Caki2 (cell line): ENCODE measurements around the gene ADORA1. TPM values are rescaled to one million over a fixed set of nuclear protein-coding genes. Genes with fewer than 3 reads are reported as not detected.

Experiments used
- DNase-seq: peaks from one replicate; pipeline ENCODE4 v3.0.0-alpha.2; 2015; ENCODE audit warnings: low read depth
- in situ Hi-C: cut with HindIII; loops from 2 replicates; pipeline ENCODE4 v1.10.0; 2016; ENCODE audit warnings: low sequenced_read_pairs, low pct_unique_long_range_greater_than_20kb, mixed read lengths
- total RNA-seq: library from RNA; depleted of rRNA; stranded (reverse); fragments of >200 nt; shearing (Covaris generic); gene quantifications from 2 replicates; pipeline ENCODE4 v1.2.3, GENCODE V29; 2014; ENCODE audit warnings: low replicate concordance

The ADORA1 gene
- total RNA-seq, 1 experiment from 2014 or later: 100 TPM

DNA sequence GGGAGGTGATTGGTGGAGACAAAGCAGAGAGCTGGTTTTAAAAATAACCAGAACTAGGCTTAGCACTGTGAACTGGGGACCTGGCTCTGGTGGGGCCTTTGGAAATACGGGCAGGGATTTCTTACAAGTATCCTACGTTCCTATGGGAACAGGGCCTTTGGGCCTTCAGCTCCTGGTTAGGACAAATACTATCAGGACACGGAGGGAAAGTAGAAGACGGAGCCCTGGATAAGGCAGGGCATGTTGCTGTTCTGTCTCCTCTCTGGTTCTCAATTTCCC is 36.4 kb upstream of the ADORA1 start:
- in situ Hi-C loops: no loop called here
- no peak for DNase-seq

DNA sequence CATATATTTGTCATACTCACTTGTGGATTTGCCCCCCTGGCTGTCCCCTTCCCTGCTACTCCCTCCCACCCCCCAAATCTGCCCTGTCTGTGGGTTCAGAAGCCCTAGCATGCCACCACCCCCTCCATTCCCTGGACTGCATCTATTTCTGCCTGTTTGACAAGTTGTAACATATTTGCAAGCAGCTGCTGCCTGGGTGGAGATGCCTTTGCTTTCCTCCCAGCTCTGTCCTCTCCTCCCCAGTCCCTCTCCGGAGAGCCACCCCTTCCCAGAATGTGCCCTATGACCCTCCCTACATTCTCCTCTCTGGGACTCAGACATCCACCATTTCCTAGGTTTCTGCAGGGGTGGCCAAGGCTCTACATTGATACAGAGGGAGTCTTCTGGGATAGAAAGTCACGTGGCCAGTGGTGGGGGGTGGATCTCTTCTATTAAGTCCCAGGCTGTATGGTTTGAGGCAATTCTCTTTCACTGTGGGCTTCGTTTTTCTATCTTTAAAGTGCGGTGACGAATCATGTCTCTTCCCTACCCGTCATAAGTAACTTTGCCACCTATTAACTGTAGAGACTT is 35.7 kb upstream of the ADORA1 start:
- in situ Hi-C loops: no loop called here
- no peak for DNase-seq

DNA sequence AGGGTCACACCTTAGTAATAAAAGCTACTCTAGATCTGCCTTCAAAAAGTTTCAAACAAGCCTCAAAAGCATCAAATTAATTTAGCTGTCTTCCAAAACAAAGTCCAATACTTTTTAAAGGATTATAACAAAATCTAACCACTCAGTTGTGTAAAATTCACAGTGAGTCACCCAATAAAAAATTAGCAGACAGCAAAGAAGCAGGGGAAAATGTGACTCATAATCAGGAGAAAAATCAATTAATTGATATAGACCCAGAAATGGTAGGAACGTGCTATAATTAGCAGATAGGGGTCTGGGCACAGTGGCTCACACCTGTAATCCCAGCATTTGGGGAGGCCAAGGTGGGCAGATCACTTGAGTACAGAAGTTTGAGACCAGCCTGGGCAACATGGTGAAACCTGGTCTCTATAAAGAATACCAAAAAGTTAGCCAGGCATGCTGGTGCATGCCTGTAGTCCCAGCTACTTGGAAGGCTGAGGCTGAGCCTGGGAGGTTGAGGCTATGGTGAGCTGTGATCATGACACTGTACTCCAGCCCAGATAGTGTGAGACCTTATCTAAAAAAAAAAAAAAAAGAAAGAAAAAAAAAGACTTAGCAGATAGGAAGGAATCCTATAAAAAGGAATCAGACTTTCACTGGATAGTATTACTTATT is 33.6 kb upstream of the ADORA1 start:
- in situ Hi-C loops: no loop called here
- no peak for DNase-seq

DNA sequence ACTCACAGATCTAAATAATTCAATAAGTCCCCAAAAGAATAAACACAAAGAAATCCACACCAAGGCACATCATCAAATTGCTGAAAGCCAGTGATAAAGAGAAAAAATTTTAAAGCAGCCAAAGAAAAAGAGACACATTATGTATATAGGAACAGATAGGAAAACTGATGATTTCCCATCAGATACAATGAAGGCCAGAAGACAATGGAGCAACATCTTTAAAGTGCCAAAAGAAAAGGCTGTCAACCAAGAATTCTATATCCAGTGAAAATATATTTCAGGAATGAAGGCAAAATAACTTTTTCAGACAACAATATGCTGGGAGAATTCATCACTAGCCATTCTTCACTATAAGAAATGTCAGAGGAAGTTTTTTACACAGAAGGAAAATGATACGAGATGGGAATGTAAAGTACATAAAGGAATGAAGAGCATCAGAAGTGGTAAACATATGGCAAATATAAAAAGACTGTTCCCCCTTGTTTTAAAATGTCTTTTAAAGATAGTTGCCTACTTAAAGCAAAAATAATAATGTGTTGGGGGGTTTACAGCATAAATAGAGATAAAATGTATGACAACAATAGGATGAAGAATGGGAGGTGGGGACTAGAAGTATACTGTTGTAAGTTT is 32.4 kb upstream of the ADORA1 start:
- no peak for DNase-seq
- in situ Hi-C loops: no loop called here

DNA sequence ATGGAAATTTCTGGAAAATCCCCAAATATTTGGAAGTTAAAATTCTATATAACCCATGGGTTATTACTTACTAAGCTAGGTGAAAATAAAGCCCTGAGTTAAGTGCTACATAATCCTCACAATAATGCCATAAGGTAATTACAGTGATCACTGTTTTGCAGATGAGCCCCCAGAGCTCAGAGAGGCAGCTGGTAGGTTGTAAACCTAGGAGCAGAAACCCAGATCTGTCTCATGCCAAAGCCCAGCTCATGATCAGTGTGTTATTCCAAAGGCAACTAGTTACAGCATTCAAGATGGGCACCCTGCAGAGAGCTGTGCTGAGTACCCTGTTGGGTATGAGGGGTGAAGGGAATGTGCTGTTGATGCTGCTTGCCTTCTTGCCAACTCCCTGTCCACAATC is 31.0 kb upstream of the ADORA1 start:
- DNase-seq: no peak
- in situ Hi-C loops: no loop called here

DNA sequence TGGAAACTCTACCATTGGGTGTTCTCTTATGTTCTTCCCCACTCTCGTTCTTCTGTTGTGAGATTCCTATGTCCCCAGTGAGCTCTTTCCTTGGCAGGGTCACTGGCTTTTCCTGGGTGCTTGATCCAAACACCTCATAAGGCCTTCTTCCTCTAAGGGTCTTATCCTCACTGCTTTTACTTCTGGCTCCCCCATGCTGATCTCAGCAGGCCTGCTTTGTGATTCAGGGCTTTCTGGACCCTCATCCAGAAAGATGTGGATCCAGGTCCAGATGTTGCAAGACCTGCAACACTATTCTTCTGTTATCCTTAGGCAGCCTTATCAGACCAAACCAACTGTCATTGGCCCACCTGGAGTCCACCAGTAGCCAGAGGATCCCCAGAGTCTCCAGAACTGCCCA is 30.5 kb upstream of the ADORA1 start:
- in situ Hi-C loops: no loop called here
- DNase-seq: no peak

DNA sequence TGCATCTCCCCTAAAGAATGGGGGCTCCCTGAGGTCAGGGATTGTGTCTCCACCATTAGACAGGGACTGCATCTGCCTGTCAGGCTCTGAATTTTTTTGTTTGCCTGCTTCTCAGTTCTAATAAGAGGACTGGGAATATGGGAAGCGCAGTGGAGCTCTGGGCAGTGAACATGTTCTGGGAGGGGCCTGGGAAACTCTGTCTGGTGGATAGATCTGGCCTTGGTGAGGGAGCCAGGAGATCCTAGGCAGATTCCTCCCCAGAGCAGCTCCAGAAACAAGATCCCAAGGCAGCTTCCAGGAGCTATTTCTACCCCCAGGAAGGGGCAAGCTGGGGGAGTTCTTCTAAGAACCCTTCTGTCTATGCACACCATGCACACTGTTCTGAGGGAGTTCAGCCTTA is 29.1 kb upstream of the ADORA1 start:
- no peak for DNase-seq

DNA sequence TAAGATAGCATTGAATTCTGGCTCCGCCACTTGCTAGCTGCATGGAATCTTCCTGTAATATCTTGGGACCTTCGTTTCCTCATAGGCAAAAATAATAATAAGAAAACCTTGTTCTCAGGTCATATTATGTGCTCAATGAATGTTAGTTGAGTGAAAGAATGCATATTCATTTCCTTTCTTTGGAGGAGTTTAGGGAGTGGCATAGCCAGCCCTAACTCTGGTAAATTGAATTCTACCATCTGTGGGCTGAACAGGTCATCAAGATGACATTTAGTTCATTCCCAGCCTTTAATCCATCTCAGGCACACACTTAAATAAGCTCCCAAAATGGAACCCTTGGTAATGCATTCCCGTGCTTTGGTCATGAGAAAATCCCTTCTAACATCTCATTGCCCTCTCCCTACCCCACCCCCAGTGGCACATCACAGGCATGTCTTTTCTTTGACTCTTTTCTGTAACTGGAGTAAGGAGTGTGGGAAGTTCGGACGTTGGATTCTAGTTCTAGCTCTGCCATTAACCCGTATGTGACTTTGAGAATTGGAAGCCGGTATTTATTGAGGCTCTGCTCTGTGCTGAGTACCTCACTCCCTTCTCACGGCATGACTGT is 28.5 kb upstream of the ADORA1 start:
- no peak for DNase-seq
- in situ Hi-C loops: no loop called here

More for the DNA sequence above, 29.1 kb upstream of the ADORA1 start:
- in situ Hi-C loops: no loop called here

DNA sequence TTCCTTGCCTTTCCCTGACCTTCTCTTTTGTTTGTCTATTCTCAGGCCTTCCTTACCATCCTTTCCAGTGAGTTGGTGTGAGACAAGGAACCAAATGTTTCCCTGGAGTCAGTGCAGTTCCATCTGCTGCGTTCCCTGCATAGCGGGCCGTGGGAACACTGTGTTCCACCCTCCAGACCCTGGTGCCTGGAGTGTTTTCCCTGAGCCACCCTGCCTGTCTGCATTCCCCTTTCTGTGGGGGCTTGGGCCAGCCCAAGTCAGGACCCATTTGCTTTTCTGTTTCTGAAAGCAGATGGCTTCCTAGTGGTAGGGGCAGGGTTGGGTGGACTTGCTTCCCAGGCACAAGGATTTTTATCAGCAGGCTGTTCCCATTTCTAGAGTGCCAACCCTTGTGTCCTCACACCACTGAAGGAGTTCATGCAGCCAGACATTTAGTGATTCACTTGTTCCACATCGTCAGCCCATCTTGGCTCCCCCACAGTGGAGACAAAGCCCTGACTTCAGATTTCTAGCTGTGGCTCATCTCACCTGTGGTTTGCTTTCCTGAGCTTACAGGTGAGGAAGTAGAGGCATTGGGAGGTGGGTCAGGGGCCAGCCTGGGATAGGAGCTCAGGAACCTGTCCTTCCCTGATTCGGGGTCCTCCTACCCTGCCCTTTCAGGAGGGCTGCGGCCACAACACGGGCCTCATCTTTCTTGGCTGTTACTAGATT is 27.6 kb upstream of the ADORA1 start:
- in situ Hi-C loops: no loop called here
- no peak for DNase-seq

DNA sequence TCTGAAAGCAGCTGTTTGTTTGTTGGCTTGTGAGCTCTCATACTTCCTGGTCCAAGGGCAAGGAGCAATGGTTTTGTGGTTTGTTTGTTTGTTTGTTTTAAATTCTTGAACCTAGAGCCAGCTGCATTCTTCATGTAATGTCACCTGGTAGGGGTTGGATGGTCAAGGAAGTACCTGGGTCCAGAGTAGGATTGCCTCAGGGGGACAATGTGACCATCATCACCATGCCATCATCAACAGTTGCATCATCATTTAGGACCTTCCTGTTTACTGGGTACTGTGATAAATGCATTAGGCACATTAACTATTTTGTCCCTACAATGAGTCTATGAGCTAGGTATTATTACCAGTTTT is 27.0 kb upstream of the ADORA1 start:
- no peak for DNase-seq
- in situ Hi-C loops: no loop called here

DNA sequence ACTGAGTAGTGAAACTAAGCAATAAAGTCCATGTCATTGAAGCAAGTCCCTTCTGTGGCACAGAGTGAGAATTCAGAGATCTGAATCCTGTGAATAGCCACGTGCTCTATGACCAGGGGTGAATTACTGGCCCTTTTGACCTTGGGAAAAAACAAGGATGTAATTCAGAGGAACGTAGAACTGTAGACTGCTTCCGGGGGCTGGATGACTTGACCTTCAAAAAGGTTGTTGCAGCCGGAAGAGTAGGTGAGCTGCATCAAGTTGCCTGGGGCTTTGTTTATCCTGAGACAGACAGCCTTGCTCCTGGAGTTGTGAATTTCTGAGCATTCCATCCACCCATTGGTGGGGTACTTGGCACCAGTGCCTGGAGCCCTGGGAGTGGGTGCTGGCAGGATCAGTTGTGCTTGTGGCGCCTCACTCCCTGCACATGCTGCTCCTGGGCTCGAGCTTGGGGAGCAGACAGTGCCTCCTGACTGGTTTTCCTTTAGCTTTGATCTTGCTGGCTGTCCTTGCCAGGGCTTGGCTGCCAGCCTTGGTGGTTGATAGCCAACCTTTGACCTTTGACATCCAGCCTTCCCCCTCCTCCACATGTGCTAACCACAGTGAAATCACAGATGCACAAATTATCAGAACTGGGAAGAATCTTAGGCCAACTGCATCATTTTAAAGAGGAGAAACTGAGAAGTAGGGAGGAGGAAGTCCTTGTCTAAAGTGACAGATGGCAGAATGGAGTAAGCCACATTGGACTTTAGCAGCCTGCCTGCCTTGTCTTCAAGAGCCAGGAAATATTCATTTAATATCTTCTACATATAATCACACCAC is 25.5 kb upstream of the ADORA1 start:
- DNase-seq: no peak
- in situ Hi-C loops: no loop called here

DNA sequence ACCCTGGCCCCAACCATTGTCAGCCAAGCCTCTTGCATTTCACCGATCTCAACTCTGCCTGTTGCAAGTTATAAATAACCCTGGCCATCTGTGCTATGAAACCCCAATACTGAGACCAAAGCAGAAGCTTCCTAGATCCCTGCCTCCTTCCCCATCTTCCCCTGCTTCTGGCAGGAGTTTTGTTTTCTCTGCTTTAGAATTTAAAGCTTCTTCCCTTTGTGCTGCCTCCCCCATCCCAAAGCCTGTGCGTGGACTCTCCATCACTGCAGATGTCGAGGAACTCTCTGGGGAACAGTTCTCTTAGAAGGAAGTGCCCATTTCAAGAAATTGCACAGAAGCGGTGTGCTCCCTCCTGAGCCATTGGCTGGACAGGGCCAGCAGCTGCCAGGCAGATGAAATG is 24.3 kb upstream of the ADORA1 start:
- DNase-seq: no peak
- in situ Hi-C loops: no loop called here

DNA sequence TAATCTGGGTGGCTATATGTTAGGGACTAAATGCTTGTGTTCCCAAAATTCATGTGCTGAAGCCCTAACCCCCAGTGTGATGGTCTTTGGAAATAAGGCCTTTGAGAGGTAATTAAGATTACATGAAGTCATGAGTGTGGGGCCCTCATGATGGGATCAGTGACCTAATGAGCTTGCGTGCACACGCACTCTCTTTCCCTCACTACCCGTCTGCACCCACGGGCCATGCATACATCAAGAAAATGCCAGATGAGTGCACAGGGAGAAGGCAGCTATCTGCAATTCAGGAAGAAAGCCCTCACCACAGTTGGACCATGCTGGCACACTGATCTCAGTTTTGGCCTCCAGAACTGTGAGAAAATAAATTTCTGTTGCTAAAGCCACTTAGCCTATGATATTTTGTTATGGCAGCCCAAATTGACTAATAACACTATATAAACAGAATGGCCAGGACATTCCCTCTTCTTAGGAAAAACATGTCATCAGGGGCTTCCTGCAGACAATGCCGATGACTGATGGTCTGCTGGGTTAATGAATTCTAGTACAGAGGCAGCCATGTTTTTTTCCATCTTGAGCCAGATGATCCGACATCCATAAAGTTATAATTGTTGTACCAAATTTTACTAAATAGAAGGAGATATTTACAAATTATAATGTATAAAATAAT is 23.6 kb upstream of the ADORA1 start:
- in situ Hi-C loops: no loop called here
- no peak for DNase-seq

DNA sequence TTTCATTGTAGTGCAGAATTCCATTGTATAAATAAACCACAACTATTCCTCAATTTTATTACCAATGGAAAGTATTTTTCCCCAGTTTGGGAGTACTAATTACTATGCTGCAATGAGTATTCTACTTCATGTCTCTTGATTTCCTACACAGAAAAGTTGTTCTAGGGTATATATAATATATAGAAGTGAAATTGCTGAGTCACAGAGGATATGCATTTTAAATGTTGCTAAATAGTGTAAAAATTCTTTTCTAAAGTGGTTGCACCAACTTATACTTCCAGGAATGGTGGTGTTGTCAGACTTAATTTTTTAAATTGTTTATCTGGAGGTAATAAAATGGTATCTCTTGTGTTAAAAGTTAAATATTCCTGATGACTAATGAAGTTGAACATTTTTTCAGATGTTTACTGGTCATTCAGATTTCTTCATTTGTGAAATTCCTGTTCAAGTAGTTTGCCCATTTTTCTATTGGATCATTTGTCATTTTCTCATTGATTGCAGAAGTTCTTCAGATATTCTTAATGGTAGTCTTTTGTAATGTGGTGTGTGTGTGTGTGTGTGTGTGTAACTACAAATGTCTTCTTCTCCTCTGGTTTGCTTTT is 22.6 kb upstream of the ADORA1 start:
- in situ Hi-C loops: no loop called here
- no peak for DNase-seq

DNA sequence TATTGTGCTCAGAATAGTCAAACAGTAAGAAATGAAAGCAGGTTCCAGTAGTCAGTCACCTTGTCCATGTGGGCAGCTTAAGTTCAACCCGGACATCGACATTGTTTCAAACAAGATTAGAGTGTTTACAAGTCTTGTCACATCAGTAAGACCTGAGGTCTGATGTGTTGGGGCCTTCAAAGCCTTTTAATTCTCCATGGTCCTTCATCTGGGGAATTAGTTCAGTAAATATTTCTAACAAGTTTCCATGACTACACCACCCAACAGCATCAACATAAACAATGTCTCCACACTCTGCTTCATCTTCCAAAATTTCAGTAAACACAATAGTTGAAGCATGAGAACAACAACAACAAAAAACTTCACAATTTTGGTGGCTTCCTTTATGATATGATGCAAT is 15.1 kb upstream of the ADORA1 start:
- DNase-seq: no peak
- in situ Hi-C loops: no loop called here

DNA sequence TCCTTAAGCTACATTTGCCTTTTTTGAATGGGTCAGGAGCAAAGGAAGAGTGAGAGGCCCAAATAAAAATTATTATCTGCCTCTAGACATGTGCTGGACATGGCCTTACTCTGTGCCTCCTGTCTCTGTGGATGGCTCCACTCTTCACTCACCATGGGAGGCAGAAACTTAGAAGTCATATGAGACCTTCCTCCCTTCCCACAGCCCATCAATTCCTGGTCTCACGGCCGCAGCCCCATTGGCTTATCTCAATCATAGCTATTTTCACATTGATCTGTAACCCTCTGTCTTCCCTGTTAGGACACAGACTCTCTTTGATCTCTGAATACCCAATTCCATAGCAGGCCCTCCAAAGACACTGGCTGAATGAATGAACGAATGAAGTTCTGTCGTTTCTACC is 14.2 kb upstream of the ADORA1 start:
- in situ Hi-C loops: no loop called here
- DNase-seq: no peak

DNA sequence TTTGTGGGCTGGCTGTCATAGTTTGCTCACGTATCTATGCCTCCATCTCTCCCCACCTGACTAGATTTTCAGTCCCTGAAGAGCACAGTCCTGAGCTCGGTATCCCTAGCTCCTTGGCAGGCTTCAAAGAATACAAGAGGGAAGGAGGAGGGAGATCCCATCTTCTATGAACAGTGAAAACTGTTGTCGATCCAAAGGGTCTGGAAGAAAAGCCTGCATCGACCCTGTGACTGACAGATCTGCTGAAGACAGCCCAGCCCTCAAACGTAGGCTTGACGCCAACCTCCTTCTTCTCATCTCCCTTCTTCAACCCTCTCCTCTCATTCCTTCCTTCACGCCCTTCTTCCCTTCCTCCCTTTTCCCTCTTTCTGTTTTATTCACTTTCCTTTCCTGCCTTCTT is 13.3 kb upstream of the ADORA1 start:
- in situ Hi-C loops: no loop called here
- DNase-seq: no peak
